ENCODE data around the gene KLHDC4. TPM values are rescaled to one million over a fixed set of nuclear protein-coding genes. Genes with fewer than 3 reads are reported as not detected.

The KLHDC4 gene
- total and polyA plus RNA-seq, 9 of the 15 experiments (the other 6 are each of a cell fraction or from before 2014, with no cell fraction given) = 1.3 to 68.1 (median 32.8) TPM

- TF ChIP-seq CEBPZ (IDR thresholded peaks at IDR 0.05; ENCODE audit: borderline replicate concordance, low read depth, low read length) = no peak
- no peak for TF ChIP-seq AFF1 (IDR thresholded peaks at IDR 0.05; ENCODE audit: low read depth in 1 of 2, partially characterized antibody in 2 of 2)
- TF ChIP-seq DEAF1 (CRISPR knock-in tag; IDR thresholded peaks at IDR 0.05) = no peak
- TF ChIP-seq HNRNPUL1 (IDR thresholded peaks at IDR 0.05; ENCODE audit: low read length) = no peak
- TF ChIP-seq, protein P1, sequence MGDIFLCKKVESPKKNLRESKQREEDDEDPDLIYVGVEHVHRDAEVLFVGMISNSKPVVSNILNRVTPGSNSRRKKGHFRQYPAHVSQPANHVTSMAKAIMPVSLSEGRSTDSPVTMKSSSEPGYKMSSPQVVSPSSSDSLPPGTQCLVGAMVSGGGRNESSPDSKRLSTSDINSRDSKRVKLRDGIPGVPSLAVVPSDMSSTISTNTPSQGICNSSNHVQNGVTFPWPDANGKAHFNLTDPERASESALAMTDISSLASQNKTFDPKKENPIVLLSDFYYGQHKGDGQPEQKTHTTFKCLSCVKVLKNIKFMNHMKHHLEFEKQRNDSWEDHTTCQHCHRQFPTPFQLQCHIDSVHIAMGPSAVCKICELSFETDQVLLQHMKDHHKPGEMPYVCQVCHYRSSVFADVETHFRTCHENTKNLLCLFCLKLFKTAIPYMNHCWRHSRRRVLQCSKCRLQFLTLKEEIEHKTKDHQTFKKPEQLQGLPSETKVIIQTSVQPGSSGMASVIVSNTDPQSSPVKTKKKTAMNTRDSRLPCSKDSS (IDR thresholded peaks at IDR 0.05; ENCODE audit: low read depth, partially characterized antibody) = no peak
Measured at GRCh38 chr16:87665193-87665592, 100.6 kb downstream of the KLHDC4 start (continued).
